Neuronal stem cell (in vitro differentiated cells): Measurements from ENCODE around the gene GIMAP2.

Experiments
- DNase-seq: peaks from one replicate; pipeline ENCODE4 v3.0.0-alpha.2; 2013; ENCODE audit warnings: low spot score
- H2AFZ ChIP-seq: one replicate; pipeline ENCODE4 v1.6.1; 2013; ENCODE audit warnings: mild to moderate bottlenecking, low read length, inconsistent platforms
- H2AK5ac ChIP-seq: 2 replicates; pipeline ENCODE4 v1.6.1; 2013; ENCODE audit warnings: low read depth, mild to moderate bottlenecking, inconsistent platforms, low read length, moderate library complexity, mixed read lengths
- H2BK120ac ChIP-seq: 2 replicates; pipeline ENCODE4 v1.6.1; 2013; ENCODE audit warnings: low read depth, mild to moderate bottlenecking, inconsistent platforms, low read length, moderate library complexity, mixed read lengths
- H2BK12ac ChIP-seq: one replicate; pipeline ENCODE4 v1.6.1; 2013; ENCODE audit warnings: low read length, inconsistent platforms
- H2BK15ac ChIP-seq: 2 replicates; pipeline ENCODE4 v1.6.1; 2013; ENCODE audit warnings: mild to moderate bottlenecking, low read length, inconsistent platforms, mixed read lengths
- H2BK5ac ChIP-seq: one replicate; pipeline ENCODE4 v1.6.1; 2013; ENCODE audit warnings: inconsistent platforms, mild to moderate bottlenecking, low read length, moderate library complexity
- H3K14ac ChIP-seq: one replicate; pipeline ENCODE4 v1.6.1; 2013; ENCODE audit warnings: low read length, inconsistent platforms
- H3K18ac ChIP-seq: 2 replicates; pipeline ENCODE4 v1.6.1; 2013; ENCODE audit warnings: low read length, inconsistent platforms
- H3K23ac ChIP-seq: 2 replicates; pipeline ENCODE4 v1.6.1; 2013; ENCODE audit warnings: low read depth, mild to moderate bottlenecking, mixed read lengths, low read length, inconsistent platforms; ENCODE audit not compliant: poor library complexity
- H3K27ac ChIP-seq: replicated peaks from 3 replicates; pipeline ENCODE4 v1.5.1; 2013; ENCODE audit warnings: low read length, inconsistent platforms
- H3K27me3 ChIP-seq, 3 experiments: 2 replicates each; pipeline ENCODE4 v1.6.1; 2013; ENCODE audit warnings: low read length in 3 of 3, mild to moderate bottlenecking in 2 of 3, inconsistent platforms in 1 of 3, low read depth in 1 of 3, mixed read lengths in 1 of 3, moderate library complexity in 1 of 3; ENCODE audit not compliant: control insufficient read depth in 3 of 3, insufficient read depth in 3 of 3
- H3K36me3 ChIP-seq, 2 donors: replicated peaks in 1 of 2; 2 replicates each; pipeline ENCODE4 v1.6.1; 2013; ENCODE audit warnings: low read length in 2 of 2; ENCODE audit not compliant: control insufficient read depth in 2 of 2, insufficient read depth in 2 of 2
- H3K4ac ChIP-seq: 2 replicates; pipeline ENCODE4 v1.6.1; 2013; ENCODE audit warnings: inconsistent platforms, mild to moderate bottlenecking, low read length, moderate library complexity
- H3K4me1 ChIP-seq, 2 donors: 1 replicate in 1 of 2; 2 replicates in 1 of 2; pipeline ENCODE4 v1.6.1; 2013; ENCODE audit warnings: low read length in 2 of 2, low read depth in 1 of 2; ENCODE audit not compliant: control insufficient read depth in 2 of 2, insufficient read depth in 1 of 2
- H3K4me2 ChIP-seq: one replicate; pipeline ENCODE4 v1.6.1; 2013; ENCODE audit warnings: mild to moderate bottlenecking, low read length, inconsistent platforms; ENCODE audit not compliant: insufficient read depth, poor library complexity, severe bottlenecking
- H3K4me3 ChIP-seq, 2 donors: 2 replicates each; pipeline ENCODE4 v1.5.1; 2013; ENCODE audit warnings: low read length in 2 of 2, mild to moderate bottlenecking in 2 of 2, inconsistent platforms in 1 of 2, moderate library complexity in 1 of 2
- H3K79me1 ChIP-seq: one replicate; pipeline ENCODE4 v1.6.1; 2013; ENCODE audit warnings: low read depth, mild to moderate bottlenecking, inconsistent platforms, low read length, moderate library complexity
- H3K9ac ChIP-seq: one replicate; pipeline ENCODE4 v1.6.1; 2013; ENCODE audit warnings: mild to moderate bottlenecking, low read depth, low read length, inconsistent platforms; ENCODE audit not compliant: poor library complexity
- H3K9me3 ChIP-seq, 2 donors: replicated peaks in 1 of 2; 2 replicates each; pipeline versions ENCODE3 to v1.6.1; 2013; ENCODE audit warnings: low read length in 2 of 2, mild to moderate bottlenecking in 2 of 2, inconsistent platforms in 1 of 2, low read depth in 1 of 2, mixed read lengths in 1 of 2, moderate library complexity in 1 of 2; ENCODE audit not compliant: control insufficient read depth in 2 of 2, insufficient read depth in 1 of 2
- H4K8ac ChIP-seq: one replicate; pipeline ENCODE4 v1.6.1; 2013; ENCODE audit warnings: low read depth, mild to moderate bottlenecking, inconsistent platforms, low read length, moderate library complexity
- H4K91ac ChIP-seq: one replicate; pipeline ENCODE4 v1.6.1; 2013; ENCODE audit warnings: low read length, low read depth, mild to moderate bottlenecking, inconsistent platforms; ENCODE audit not compliant: poor library complexity
- WGBS, 2 donors: extraction: QIAGEN DNeasy Blood & Tissue Kit; methylation state at CpG; one replicate each; pipeline ENCODE4 v1.1.7; 2013; ENCODE audit warnings: missing lambda C conversion rate in 2 of 2, mixed read lengths in 1 of 2; ENCODE audit not compliant: insufficient read length in 2 of 2, insufficient replicate concordance in 1 of 2; ENCODE audit errors: extremely low coverage in 2 of 2; 5-methylcytosine and 5-hydroxymethylcytosine counted together

Gene GIMAP2

DNA sequence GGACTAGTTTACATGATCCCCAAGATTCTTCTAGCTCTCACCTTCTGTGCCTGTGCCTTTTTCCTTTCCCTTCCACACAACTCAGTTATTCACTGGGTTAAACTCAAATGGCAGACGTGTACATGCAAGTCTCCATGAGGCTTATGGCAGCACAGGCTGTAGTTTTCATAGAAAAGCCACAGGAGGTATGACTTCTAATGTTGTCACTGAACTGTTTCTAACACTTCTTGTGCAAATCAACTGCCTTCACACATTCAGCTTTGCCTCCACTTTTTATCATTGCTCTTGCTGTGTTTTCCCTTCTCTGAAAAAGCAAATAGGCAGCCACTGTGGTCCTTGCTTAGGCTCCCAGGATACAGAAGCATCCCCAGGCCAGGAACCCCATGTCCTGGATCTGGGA lies 46.4 kb downstream of the GIMAP2 start:
- Histone ChIP-seq H3K4me1 (no peaks in the 10 kb centered on the region), H3K4me3 (no peak overlapping the region), H2BK15ac (no peak overlapping the region), H3K14ac (no peak overlapping the region), H2BK5ac (no peak overlapping the region), H3K4ac (no peak overlapping the region), H4K91ac (no peak overlapping the region), H2AFZ (no peak overlapping the region), H3K27me3 (no peaks in the 10 kb centered on the region), H3K23ac (no peak overlapping the region), H2BK12ac (no peak overlapping the region), H3K9me3 (peaks cover 0 to 7% of the 10 kb centered on the region in 2 donors), H3K4me2 (no peak overlapping the region), H4K8ac (no peak overlapping the region), H3K9ac (no peak overlapping the region), H3K18ac (no peak overlapping the region), H3K27ac (no peak overlapping the region), H2AK5ac (no peak overlapping the region), H3K36me3 (no peaks in the 10 kb centered on the region), H3K79me1 (no peaks in the 10 kb centered on the region), H2BK120ac (no peak overlapping the region)
- no peak for DNase-seq
- no CpG with 5 or more reads among the region's 1 CpG for WGBS, 2 donors

- H2AFZ ChIP-seq: no peak overlapping the region
- H3K4ac ChIP-seq: no peak overlapping the region
- no peaks in the 10 kb centered on the region for H3K79me1 ChIP-seq
- no peak overlapping the region for H3K27ac ChIP-seq
- H3K9me3 ChIP-seq: peaks cover 0 to 2% of the 10 kb centered on the region in 2 donors
- no peak overlapping the region for H2BK5ac ChIP-seq
- H2AK5ac ChIP-seq: no peak overlapping the region
- peaks cover 0 to 6% (median 3%) of the 10 kb centered on the region in 3 experiments for H3K27me3 ChIP-seq
- no peak overlapping the region for H3K23ac ChIP-seq
- H2BK15ac ChIP-seq: no peak overlapping the region
- H3K4me3 ChIP-seq: no peak overlapping the region
- H3K14ac ChIP-seq: no peak overlapping the region
- no peak overlapping the region for H4K8ac ChIP-seq
- no peaks in the 10 kb centered on the region for H3K4me1 ChIP-seq
- DNase-seq: no peak
- no peak overlapping the region for H3K18ac ChIP-seq
- no peak overlapping the region for H2BK12ac ChIP-seq
- H3K9ac ChIP-seq: no peak overlapping the region
- H2BK120ac ChIP-seq: no peak overlapping the region
- no peak overlapping the region for H3K4me2 ChIP-seq
- H4K91ac ChIP-seq: no peak overlapping the region
- no peaks in the 10 kb centered on the region for H3K36me3 ChIP-seq
- WGBS, 2 donors: no CpG with 5 or more reads among the region's 5 CpGs
Observed at GRCh38 chr7:150732786-150733481, 47.4 kb downstream of the GIMAP2 start.

DNA sequence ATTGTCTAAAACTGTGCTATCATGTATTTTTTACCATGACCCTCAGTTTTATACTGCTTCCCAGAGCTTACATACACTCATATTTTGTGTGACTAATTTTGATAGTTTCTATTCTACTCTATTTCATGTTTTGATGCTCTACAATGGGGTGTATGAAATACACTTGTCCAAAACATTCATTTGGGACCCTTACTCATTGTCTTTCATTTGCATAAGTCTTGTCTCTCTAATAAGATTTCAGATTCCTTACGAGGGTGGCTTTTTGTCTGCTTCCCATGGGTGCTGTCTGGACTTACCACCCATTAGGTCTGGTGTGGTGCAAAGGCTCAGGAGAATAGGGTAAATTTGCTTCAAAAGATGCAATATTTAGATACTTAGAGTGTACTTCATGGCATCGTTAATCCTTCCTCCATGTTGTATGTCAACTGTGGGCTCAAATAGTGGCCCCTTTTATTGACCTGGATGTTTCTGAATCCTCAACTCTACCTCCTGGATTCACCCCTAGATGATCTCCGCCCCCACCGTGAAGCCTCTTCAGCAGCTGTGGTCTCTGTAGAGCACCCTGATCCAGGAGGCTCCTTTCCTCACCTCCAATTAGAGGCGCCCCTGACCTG lies 48.1 kb downstream of the GIMAP2 start:
- Histone ChIP-seq H3K18ac (no peak overlapping the region), H2AK5ac (no peak overlapping the region), H3K14ac (no peak overlapping the region), H3K36me3 (no peaks in the 10 kb centered on the region), H3K27me3 (peaks cover 0 to 6% (median 4%) of the 10 kb centered on the region in 3 experiments), H3K4me1 (no peaks in the 10 kb centered on the region), H2BK12ac (no peak overlapping the region), H3K4me3 (no peak overlapping the region), H2AFZ (no peak overlapping the region), H2BK15ac (no peak overlapping the region), H3K9me3 (peaks cover 0 to 1% of the 10 kb centered on the region in 2 donors), H3K79me1 (no peaks in the 10 kb centered on the region), H4K91ac (no peak overlapping the region), H3K9ac (no peak overlapping the region), H4K8ac (no peak overlapping the region), H2BK120ac (no peak overlapping the region), H3K27ac (no peak overlapping the region), H3K23ac (no peak overlapping the region), H3K4me2 (no peak overlapping the region), H3K4ac (no peak overlapping the region), H2BK5ac (no peak overlapping the region)
- DNase-seq: no peak
- WGBS, 2 donors: no CpG with 5 or more reads among the region's 5 CpGs

DNA sequence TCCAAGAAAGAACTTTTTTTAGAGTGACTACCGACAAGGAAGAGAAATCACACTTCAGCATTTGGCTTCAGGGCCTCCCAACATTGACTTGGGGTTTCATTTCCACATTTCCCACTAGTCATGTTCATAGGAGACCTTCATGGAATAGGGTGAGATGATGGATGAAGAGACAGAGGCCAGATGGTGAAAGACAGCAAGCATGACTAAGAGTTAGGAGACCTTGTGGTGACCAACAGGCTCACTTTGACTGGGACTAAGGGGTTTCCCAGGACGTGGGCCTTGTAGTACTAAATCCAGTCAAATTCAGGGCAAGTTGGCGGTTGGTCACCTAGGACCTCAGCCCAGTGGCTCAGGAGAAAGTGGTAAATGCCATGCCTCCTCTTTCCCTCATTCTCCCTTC lies 48.7 kb downstream of the GIMAP2 start:
- Histone ChIP-seq H3K4ac (no peak overlapping the region), H2BK15ac (no peak overlapping the region), H4K8ac (no peak overlapping the region), H3K36me3 (no peaks in the 10 kb centered on the region), H3K18ac (no peak overlapping the region), H3K9ac (no peak overlapping the region), H2AFZ (no peak overlapping the region), H4K91ac (no peak overlapping the region), H3K4me2 (no peak overlapping the region), H3K27me3 (peaks cover 0 to 6% (median 4%) of the 10 kb centered on the region in 3 experiments), H3K79me1 (no peaks in the 10 kb centered on the region), H3K4me1 (no peaks in the 10 kb centered on the region), H2AK5ac (no peak overlapping the region), H3K23ac (no peak overlapping the region), H2BK5ac (no peak overlapping the region), H3K9me3 (peaks cover 0 to 1% of the 10 kb centered on the region in 2 donors), H2BK12ac (no peak overlapping the region), H2BK120ac (no peak overlapping the region), H3K27ac (no peak overlapping the region), H3K4me3 (no peak overlapping the region), H3K14ac (no peak overlapping the region)
- DNase-seq: no peak
- WGBS, 2 donors: no CpG with 5 or more reads among the region's 3 CpGs
